Ovary (tissue), 3 donors: ENCODE data around the gene CKS2.
"Not testable (repeated sequence)": the region's sequence is repeated elsewhere in the genome, so short reads cannot be mapped to it uniquely, and the experiment has no call there.

Experiments used
- EP300 ChIP-seq: sonication (generic); formaldehyde crosslinking; IDR thresholded peaks from one replicate; pipeline ENCODE4 v1.6.1; 2017; ENCODE audit warnings: antibody characterized with exemption
- POLR2A ChIP-seq: fragments of 450-650 bp; IDR thresholded peaks from one replicate; pipeline ENCODE4 v1.6.1; 2017; ENCODE audit warnings: antibody characterized with exemption, mild to moderate bottlenecking, moderate library complexity
- TF ChIP-seq, protein P1 (sequence below), 3 donors: fragments of 450-650 bp in 2 of 3; fragments of 200-600 bp in 1 of 3; IDR thresholded peaks; one replicate each; pipeline versions ENCODE4 v1.5.1 to v1.8.0; 2016 to 2022; ENCODE audit warnings: antibody characterized with exemption in 3 of 3, mild to moderate bottlenecking in 1 of 3
- donor health status: DM: no; HTN: no; CAD: no.

GRCh38 chr9:89276040-89276439, 35.0 kb upstream of the CKS2 start:
- TF ChIP-seq, protein P1, sequence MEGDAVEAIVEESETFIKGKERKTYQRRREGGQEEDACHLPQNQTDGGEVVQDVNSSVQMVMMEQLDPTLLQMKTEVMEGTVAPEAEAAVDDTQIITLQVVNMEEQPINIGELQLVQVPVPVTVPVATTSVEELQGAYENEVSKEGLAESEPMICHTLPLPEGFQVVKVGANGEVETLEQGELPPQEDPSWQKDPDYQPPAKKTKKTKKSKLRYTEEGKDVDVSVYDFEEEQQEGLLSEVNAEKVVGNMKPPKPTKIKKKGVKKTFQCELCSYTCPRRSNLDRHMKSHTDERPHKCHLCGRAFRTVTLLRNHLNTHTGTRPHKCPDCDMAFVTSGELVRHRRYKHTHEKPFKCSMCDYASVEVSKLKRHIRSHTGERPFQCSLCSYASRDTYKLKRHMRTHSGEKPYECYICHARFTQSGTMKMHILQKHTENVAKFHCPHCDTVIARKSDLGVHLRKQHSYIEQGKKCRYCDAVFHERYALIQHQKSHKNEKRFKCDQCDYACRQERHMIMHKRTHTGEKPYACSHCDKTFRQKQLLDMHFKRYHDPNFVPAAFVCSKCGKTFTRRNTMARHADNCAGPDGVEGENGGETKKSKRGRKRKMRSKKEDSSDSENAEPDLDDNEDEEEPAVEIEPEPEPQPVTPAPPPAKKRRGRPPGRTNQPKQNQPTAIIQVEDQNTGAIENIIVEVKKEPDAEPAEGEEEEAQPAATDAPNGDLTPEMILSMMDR (IDR thresholded peaks at IDR 0.05), result not testable (repeated sequence)
- TF ChIP-seq POLR2A, EP300: not testable (repeated sequence)
